ENCODE results near the gene DLX3. TPM values are rescaled to one million over a fixed set of nuclear protein-coding genes. Genes with fewer than 3 reads are reported as not detected.

The DLX3 gene
- total RNA-seq, 4 donors from 2014 or later: 12.9 to 31.8 (median 23.8) TPM

GRCh38 chr17:49952912-49953497, 42.0 kb downstream of the DLX3 start:
- Histone ChIP-seq H3K4me3 (no peak overlapping the region), H3K9me3 (no peaks in the 10 kb centered on the region), H3K27me3 (peaks cover 44% of the 10 kb centered on the region), H3K27ac (no peak overlapping the region), H3K4me1 (peaks cover 9% of the 10 kb centered on the region), H3K36me3 (no peaks in the 10 kb centered on the region)
- 86% methylated on average over 8 of the region's 8 CpGs for WGBS
- TF ChIP-seq POLR2AphosphoS5 (IDR thresholded peaks at IDR 0.05) (no peak), EP300 (IDR thresholded peaks at IDR 0.05) (no peak), POLR2A (IDR thresholded peaks at IDR 0.05) (no peak)
- TF ChIP-seq, protein P1, sequence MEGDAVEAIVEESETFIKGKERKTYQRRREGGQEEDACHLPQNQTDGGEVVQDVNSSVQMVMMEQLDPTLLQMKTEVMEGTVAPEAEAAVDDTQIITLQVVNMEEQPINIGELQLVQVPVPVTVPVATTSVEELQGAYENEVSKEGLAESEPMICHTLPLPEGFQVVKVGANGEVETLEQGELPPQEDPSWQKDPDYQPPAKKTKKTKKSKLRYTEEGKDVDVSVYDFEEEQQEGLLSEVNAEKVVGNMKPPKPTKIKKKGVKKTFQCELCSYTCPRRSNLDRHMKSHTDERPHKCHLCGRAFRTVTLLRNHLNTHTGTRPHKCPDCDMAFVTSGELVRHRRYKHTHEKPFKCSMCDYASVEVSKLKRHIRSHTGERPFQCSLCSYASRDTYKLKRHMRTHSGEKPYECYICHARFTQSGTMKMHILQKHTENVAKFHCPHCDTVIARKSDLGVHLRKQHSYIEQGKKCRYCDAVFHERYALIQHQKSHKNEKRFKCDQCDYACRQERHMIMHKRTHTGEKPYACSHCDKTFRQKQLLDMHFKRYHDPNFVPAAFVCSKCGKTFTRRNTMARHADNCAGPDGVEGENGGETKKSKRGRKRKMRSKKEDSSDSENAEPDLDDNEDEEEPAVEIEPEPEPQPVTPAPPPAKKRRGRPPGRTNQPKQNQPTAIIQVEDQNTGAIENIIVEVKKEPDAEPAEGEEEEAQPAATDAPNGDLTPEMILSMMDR (IDR thresholded peaks at IDR 0.05): no peak
- no peak for DNase-seq (ENCODE audit: low spot score in 2 of 2)

GRCh38 chr17:49952209-49952911, 42.7 kb downstream of the DLX3 start:
- Histone ChIP-seq H3K9me3 (no peaks in the 10 kb centered on the region), H3K4me3 (no peak overlapping the region), H3K4me1 (peaks cover 9% of the 10 kb centered on the region), H3K36me3 (no peaks in the 10 kb centered on the region), H3K27ac (no peak overlapping the region), H3K27me3 (peaks cover 44% of the 10 kb centered on the region)
- DNase-seq (ENCODE audit: low spot score in 2 of 2): peak in 1 of 2 donors; percentile 82
- TF ChIP-seq POLR2A (IDR thresholded peaks at IDR 0.05): no peak
- TF ChIP-seq, protein P1 (IDR thresholded peaks at IDR 0.05): peak; percentile 76 to 86
- 50% methylated on average over 6 of the region's 7 CpGs for WGBS

DNA sequence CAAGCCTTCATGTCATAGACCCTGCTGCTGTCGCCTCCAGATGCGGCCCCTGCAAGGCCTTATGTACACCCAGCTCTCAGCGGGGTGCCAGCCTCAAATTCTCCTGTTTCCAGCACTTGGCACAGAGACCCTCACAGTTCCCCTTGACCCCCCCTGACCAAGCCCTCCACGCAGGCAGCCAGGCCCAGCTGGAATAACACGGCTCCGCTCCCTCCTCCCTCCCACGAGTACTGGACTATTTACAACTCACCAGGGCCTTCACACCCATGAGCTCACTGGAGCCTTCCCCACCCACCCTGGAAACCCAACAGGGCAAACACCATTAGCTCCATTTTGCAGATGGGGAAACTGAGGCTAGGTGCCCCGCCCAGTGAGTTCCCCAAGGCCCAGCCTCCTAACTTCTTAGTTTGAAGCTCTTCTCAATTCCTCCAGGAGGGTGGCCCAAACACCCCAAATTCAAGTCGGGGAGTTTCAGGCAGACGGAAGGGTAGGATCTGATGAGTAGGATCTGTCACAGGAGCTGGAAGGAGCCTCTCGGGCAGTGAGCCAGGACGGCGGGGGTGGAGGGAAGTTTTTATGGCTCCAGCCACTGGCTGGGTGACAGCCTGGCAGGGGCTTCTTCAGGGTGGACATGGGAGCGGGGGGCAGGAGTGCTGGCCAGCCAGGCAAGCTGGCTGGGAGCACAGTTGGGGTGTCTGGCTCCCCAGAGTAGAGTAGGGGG, 43.5 kb downstream of the DLX3 start:
- peaks cover 50% of the 10 kb centered on the region for H3K27me3 ChIP-seq

GRCh38 chr17:49949634-49950033, 45.4 kb downstream of the DLX3 start:
- no peak for DNase-seq (ENCODE audit: low spot score in 2 of 2)
- Histone ChIP-seq H3K4me1 (peaks cover 9% of the 10 kb centered on the region), H3K9me3 (no peaks in the 10 kb centered on the region), H3K27ac (no peak overlapping the region), H3K4me3 (no peak overlapping the region), H3K27me3 (peaks cover 61% of the 10 kb centered on the region), H3K36me3 (no peaks in the 10 kb centered on the region)
- WGBS: 85% methylated on average over 2 of the region's 2 CpGs
- TF ChIP-seq POLR2A (IDR thresholded peaks at IDR 0.05): no peak
- TF ChIP-seq EP300 (IDR thresholded peaks at IDR 0.05): no peak
- TF ChIP-seq POLR2AphosphoS5 (IDR thresholded peaks at IDR 0.05): no peak
- TF ChIP-seq, protein P1 (IDR thresholded peaks at IDR 0.05): no peak

More for the DNA sequence above, 43.5 kb downstream of the DLX3 start:
- WGBS: 57% methylated on average over 13 of the region's 14 CpGs
- Histone ChIP-seq H3K9me3 (no peaks in the 10 kb centered on the region), H3K4me1 (peaks cover 9% of the 10 kb centered on the region), H3K36me3 (no peaks in the 10 kb centered on the region), H3K27ac (no peak overlapping the region), H3K4me3 (no peak overlapping the region)
- no peak for TF ChIP-seq POLR2A (IDR thresholded peaks at IDR 0.05)
- no peak for TF ChIP-seq POLR2AphosphoS5 (IDR thresholded peaks at IDR 0.05)
- TF ChIP-seq EP300 (IDR thresholded peaks at IDR 0.05): no peak
- TF ChIP-seq, protein P1 (IDR thresholded peaks at IDR 0.05): no peak
- no peak for DNase-seq (ENCODE audit: low spot score in 2 of 2)
